Measurements from ENCODE around the gene SYNGAP1.

SYNGAP1 gene

GRCh38 chr6:33421344-33421643, 1.4 kb downstream of the SYNGAP1 start:
- no peak for DNase-seq (ENCODE audit: low read depth)

GRCh38 chr6:33423777-33424176, 3.9 kb downstream of the SYNGAP1 start:
- DNase-seq (ENCODE audit: low read depth), result no peak

GRCh38 chr6:33424855-33425667, 5.2 kb downstream of the SYNGAP1 start:
- no peak for DNase-seq (ENCODE audit: low read depth)

GRCh38 chr6:33425668-33426577, 6.1 kb downstream of the SYNGAP1 start:
- no peak for DNase-seq (ENCODE audit: low read depth)

- DNase-seq (ENCODE audit: low read depth), result no peak
Observed at GRCh38 chr6:33426590-33427511, 7.0 kb downstream of the SYNGAP1 start.

- no peak for DNase-seq (ENCODE audit: low read depth)
Observed at GRCh38 chr6:33427585-33428223, 7.8 kb downstream of the SYNGAP1 start.

- no peak for DNase-seq (ENCODE audit: low read depth)
Observed at GRCh38 chr6:33428224-33428965, 8.5 kb downstream of the SYNGAP1 start.

GRCh38 chr6:33428966-33429749, 9.3 kb downstream of the SYNGAP1 start:
- no peak for DNase-seq (ENCODE audit: low read depth)

- DNase-seq (ENCODE audit: low read depth), result no peak
Observed at GRCh38 chr6:33429750-33430052, 9.8 kb downstream of the SYNGAP1 start.

GRCh38 chr6:33430334-33430733, 10.5 kb downstream of the SYNGAP1 start:
- DNase-seq (ENCODE audit: low read depth), result no peak

GRCh38 chr6:33430991-33431879, 11.4 kb downstream of the SYNGAP1 start:
- no peak for DNase-seq (ENCODE audit: low read depth)

- DNase-seq (ENCODE audit: low read depth), result no peak
Observed at GRCh38 chr6:33431880-33432541, 12.1 kb downstream of the SYNGAP1 start.

GRCh38 chr6:33432546-33432945, 12.7 kb downstream of the SYNGAP1 start:
- no peak for DNase-seq (ENCODE audit: low read depth)

GRCh38 chr6:33433001-33433543, 13.2 kb downstream of the SYNGAP1 start:
- DNase-seq (ENCODE audit: low read depth), result no peak

GRCh38 chr6:33433544-33434191, 13.8 kb downstream of the SYNGAP1 start:
- DNase-seq (ENCODE audit: low read depth), result no peak

GRCh38 chr6:33434961-33435360, 15.1 kb downstream of the SYNGAP1 start:
- no peak for DNase-seq (ENCODE audit: low read depth)

GRCh38 chr6:33437666-33438065, 17.8 kb downstream of the SYNGAP1 start:
- no peak for DNase-seq (ENCODE audit: low read depth)

Data from GM04504 (cell line).